HepG2 (cell line): ENCODE measurements around the gene MBLAC1. TPM values are rescaled to one million over a fixed set of nuclear protein-coding genes. Genes with fewer than 3 reads are reported as not detected.

Source experiments
- CREB1 ChIP-seq, 2 experiments: fragments of 450-650 bp in 1 of 2; IDR thresholded peaks; 2 replicates each; pipeline ENCODE4 v1.6.1; 2016 to 2017; ENCODE audit warnings: control low read depth in 1 of 2, mild to moderate bottlenecking in 1 of 2, missing compliant biosample characterization in 1 of 2, missing genetic modification characterization in 1 of 2
- FOSL2 ChIP-seq: sonication (generic); formaldehyde crosslinking; IDR thresholded peaks from 2 replicates; pipeline ENCODE4 v1.4.0; 2020; ENCODE audit warnings: missing genetic modification reagents
- GZF1 ChIP-seq: sonication (generic); formaldehyde crosslinking; IDR thresholded peaks from 2 replicates; pipeline ENCODE4 v1.5.1; 2020; ENCODE audit warnings: mild to moderate bottlenecking, missing genetic modification reagents
- ZHX2 ChIP-seq, 2 experiments: sonication (generic) in 1 of 2; formaldehyde crosslinking in 1 of 2; IDR thresholded peaks; 2 replicates each; pipeline versions ENCODE4 v1.6.1 to v1.9.0; 2014 to 2022; ENCODE audit warnings: antibody characterized with exemption in 1 of 2, borderline replicate concordance in 1 of 2, inconsistent platforms in 1 of 2, low read depth in 1 of 2, missing genetic modification reagents in 1 of 2
- ZNF326 ChIP-seq: sonication (generic); formaldehyde crosslinking; IDR thresholded peaks from 2 replicates; pipeline ENCODE4 v1.4.0; 2020; ENCODE audit warnings: missing genetic modification reagents, borderline replicate concordance
- polyA plus RNA-seq, 8 experiments: library from polyadenylated mRNA; depleted of rRNA in 3 of 8; stranded (reverse) in 7 of 8; unstranded in 1 of 8; fragments of >200 nt; fragmentation: Illumina TruSeq in 4 of 8; extraction: Trizol in 4 of 8; gene quantifications; 2 replicates each; pipeline versions ENCODE4 v1.2.1 to v1.2.3, GENCODE V29; 2011 to 2016; ENCODE audit warnings: low read depth in 4 of 8, missing spikeins in 1 of 8, mixed read lengths in 1 of 8; ENCODE audit not compliant: insufficient read depth in 1 of 8
- total RNA-seq, 5 experiments: library from RNA; depleted of rRNA; stranded (reverse); fragments of >200 nt; fragmentation: Illumina TruSeq; extraction: Trizol; gene quantifications; 2 replicates each; pipeline ENCODE4 v1.2.3, GENCODE V29; 2016; ENCODE audit warnings: low read depth in 1 of 5
- TF ChIP-seq, protein P1 (sequence below): sonication (generic); formaldehyde crosslinking; IDR thresholded peaks from 2 replicates; pipeline ENCODE4 v1.9.0; 2021; ENCODE audit warnings: mild to moderate bottlenecking, missing genetic modification reagents
- TF ChIP-seq, protein P2 (sequence below), 2 experiments: sonication (generic) in 1 of 2; formaldehyde crosslinking in 1 of 2; IDR thresholded peaks; 2 replicates each; pipeline versions ENCODE4 v1.4.0 to v1.6.1; 2016 to 2020; ENCODE audit warnings: borderline replicate concordance in 1 of 2, low read depth in 1 of 2, mild to moderate bottlenecking in 1 of 2, missing genetic modification reagents in 1 of 2

Gene MBLAC1
- total and polyA plus RNA-seq, 2 of the 13 experiments (the other 11 are each of a cell fraction or from before 2014, with no cell fraction given) = 0.79 to 2.1 TPM

DNA sequence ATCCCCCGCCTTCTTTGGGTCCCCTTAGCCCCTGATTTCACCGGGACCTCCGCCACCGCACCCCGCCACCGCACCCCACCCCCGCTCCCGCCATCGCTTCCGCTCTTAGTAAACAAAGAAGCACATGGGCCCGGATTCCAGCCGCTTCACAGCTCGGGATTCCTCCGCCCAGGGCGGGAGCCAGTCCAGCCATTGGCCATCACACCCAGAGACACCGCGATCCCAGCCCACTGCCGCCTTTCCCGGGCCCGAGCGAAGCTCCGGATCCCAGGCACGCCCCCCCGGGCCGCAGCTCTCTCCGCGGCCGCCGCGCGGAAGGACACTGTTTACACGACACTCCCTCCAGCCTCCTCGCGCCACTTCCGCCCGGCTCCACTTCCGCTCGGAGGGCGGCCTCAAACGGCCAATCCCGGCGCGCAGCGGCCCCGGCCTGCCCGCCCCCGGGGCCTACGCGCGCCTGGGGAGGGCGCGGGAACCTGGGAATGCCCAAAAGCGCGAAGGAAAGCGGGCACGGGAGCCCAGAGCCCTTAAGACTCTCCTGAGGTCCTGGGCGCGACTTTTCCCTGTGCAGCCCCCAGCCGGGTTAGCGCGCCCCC lies 26.2 kb upstream of the MBLAC1 start (continued):
- TF ChIP-seq FOSL2 (CRISPR knock-in tag) (peak; percentile 53), ZHX2 (IDR thresholded peaks at IDR 0.05; ENCODE audit: low read depth) (peak; percentile 80), ZHX2 (CRISPR knock-in tag; IDR thresholded peaks at IDR 0.05; ENCODE audit: borderline replicate concordance) (no peak), ZNF326 (CRISPR knock-in tag) (no peak), GZF1 (CRISPR knock-in tag) (no peak), CREB1 (IDR thresholded peaks at IDR 0.05) (peak; percentile 89), CREB1 (CRISPR knock-in tag; IDR thresholded peaks at IDR 0.05) (peak; percentile 75; the same call in 1 of the 2 replicates)
- TF ChIP-seq, protein P1, sequence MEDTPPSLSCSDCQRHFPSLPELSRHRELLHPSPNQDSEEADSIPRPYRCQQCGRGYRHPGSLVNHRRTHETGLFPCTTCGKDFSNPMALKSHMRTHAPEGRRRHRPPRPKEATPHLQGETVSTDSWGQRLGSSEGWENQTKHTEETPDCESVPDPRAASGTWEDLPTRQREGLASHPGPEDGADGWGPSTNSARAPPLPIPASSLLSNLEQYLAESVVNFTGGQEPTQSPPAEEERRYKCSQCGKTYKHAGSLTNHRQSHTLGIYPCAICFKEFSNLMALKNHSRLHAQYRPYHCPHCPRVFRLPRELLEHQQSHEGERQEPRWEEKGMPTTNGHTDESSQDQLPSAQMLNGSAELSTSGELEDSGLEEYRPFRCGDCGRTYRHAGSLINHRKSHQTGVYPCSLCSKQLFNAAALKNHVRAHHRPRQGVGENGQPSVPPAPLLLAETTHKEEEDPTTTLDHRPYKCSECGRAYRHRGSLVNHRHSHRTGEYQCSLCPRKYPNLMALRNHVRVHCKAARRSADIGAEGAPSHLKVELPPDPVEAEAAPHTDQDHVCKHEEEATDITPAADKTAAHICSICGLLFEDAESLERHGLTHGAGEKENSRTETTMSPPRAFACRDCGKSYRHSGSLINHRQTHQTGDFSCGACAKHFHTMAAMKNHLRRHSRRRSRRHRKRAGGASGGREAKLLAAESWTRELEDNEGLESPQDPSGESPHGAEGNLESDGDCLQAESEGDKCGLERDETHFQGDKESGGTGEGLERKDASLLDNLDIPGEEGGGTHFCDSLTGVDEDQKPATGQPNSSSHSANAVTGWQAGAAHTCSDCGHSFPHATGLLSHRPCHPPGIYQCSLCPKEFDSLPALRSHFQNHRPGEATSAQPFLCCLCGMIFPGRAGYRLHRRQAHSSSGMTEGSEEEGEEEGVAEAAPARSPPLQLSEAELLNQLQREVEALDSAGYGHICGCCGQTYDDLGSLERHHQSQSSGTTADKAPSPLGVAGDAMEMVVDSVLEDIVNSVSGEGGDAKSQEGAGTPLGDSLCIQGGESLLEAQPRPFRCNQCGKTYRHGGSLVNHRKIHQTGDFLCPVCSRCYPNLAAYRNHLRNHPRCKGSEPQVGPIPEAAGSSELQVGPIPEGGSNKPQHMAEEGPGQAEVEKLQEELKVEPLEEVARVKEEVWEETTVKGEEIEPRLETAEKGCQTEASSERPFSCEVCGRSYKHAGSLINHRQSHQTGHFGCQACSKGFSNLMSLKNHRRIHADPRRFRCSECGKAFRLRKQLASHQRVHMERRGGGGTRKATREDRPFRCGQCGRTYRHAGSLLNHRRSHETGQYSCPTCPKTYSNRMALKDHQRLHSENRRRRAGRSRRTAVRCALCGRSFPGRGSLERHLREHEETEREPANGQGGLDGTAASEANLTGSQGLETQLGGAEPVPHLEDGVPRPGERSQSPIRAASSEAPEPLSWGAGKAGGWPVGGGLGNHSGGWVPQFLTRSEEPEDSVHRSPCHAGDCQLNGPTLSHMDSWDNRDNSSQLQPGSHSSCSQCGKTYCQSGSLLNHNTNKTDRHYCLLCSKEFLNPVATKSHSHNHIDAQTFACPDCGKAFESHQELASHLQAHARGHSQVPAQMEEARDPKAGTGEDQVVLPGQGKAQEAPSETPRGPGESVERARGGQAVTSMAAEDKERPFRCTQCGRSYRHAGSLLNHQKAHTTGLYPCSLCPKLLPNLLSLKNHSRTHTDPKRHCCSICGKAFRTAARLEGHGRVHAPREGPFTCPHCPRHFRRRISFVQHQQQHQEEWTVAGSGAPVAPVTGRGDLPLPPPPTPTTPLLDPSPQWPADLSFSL (CRISPR knock-in tag) = no peak
- TF ChIP-seq, protein P2, sequence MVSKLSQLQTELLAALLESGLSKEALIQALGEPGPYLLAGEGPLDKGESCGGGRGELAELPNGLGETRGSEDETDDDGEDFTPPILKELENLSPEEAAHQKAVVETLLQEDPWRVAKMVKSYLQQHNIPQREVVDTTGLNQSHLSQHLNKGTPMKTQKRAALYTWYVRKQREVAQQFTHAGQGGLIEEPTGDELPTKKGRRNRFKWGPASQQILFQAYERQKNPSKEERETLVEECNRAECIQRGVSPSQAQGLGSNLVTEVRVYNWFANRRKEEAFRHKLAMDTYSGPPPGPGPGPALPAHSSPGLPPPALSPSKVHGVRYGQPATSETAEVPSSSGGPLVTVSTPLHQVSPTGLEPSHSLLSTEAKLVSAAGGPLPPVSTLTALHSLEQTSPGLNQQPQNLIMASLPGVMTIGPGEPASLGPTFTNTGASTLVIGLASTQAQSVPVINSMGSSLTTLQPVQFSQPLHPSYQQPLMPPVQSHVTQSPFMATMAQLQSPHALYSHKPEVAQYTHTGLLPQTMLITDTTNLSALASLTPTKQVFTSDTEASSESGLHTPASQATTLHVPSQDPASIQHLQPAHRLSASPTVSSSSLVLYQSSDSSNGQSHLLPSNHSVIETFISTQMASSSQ (IDR thresholded peaks at IDR 0.05; ENCODE audit: low read depth) = no peak
- TF ChIP-seq, protein P2 (CRISPR knock-in tag; IDR thresholded peaks at IDR 0.05; ENCODE audit: borderline replicate concordance) = peak; percentile 65; the same call in 1 of the 2 replicates
